ENCODE data around the gene MSRB3.

GRCh38 chr12:65419284-65420072, 141.0 kb downstream of the MSRB3 start:
- TF ChIP-seq EZH2phosphoT487 (IDR thresholded peaks at IDR 0.05; ENCODE audit: borderline replicate concordance) (no peak), CTCF (conservative IDR thresholded peaks at IDR 0.05; ENCODE audit: low read length) (no peak)
